LHCN-M2 (cell line): ENCODE measurements around the gene WDR49. TPM values are rescaled to one million over a fixed set of nuclear protein-coding genes. Genes with fewer than 3 reads are reported as not detected.

Source experiments
- DNase-seq: peaks from one replicate; pipeline ENCODE4 v3.0.0-alpha.2; 2012; ENCODE audit warnings: low read depth
- polyA plus RNA-seq: library from polyadenylated mRNA; unstranded; fragments of >200 nt; gene quantifications from one replicate; pipeline ENCODE4 v1.2.1, GENCODE V29; 2012; ENCODE audit warnings: missing spikeins
- total RNA-seq: library from RNA; depleted of rRNA; stranded (reverse); fragments of >200 nt; gene quantifications from 2 replicates; pipeline ENCODE4 v1.2.3, GENCODE V29; 2014; rRNA removed

Gene WDR49
- not detected in 2 replicates for total RNA-seq
- polyA plus RNA-seq: not detected

- no peak for DNase-seq
These were observed at the start of gene WDR49 for GRCh38 chr3:167653760-167654159. Gene WDR49 (minus strand): TSS chr3:167653942. CDS start chr3:167653425, 517 bp downstream.

GRCh38 chr3:167700926-167701325 is 47.2 kb upstream of the WDR49 start:
- no peak for DNase-seq

GRCh38 chr3:167700046-167700445 is 46.3 kb upstream of the WDR49 start:
- DNase-seq: no peak

- DNase-seq: no peak
These were observed 40.4 kb upstream of the WDR49 start for GRCh38 chr3:167694121-167694520.

- no peak for DNase-seq
These were observed 37.6 kb upstream of the WDR49 start for GRCh38 chr3:167691366-167691765.

- DNase-seq: peak; percentile 66
These were observed 30.7 kb upstream of the WDR49 start for GRCh38 chr3:167684388-167684993.

- DNase-seq: no peak
These were observed 25.8 kb upstream of the WDR49 start for GRCh38 chr3:167679526-167679925.

- DNase-seq: no peak
These were observed 22.1 kb upstream of the WDR49 start for GRCh38 chr3:167675848-167676247.

- DNase-seq: no peak
These were observed 19.5 kb upstream of the WDR49 start for GRCh38 chr3:167673221-167673620.

GRCh38 chr3:167671878-167672427 is 18.2 kb upstream of the WDR49 start:
- DNase-seq: no peak

- no peak for DNase-seq
These were observed 16.0 kb upstream of the WDR49 start for GRCh38 chr3:167669699-167670098.

- no peak for DNase-seq
These were observed 14.9 kb upstream of the WDR49 start for GRCh38 chr3:167668651-167669050.

- DNase-seq: no peak
These were observed 12.8 kb upstream of the WDR49 start for GRCh38 chr3:167666563-167666962.

GRCh38 chr3:167662919-167663400 is 9.2 kb upstream of the WDR49 start:
- DNase-seq: peak; percentile 4

- DNase-seq: no peak
These were observed 4.0 kb upstream of the WDR49 start for GRCh38 chr3:167657684-167658225.

GRCh38 chr3:167656821-167657220 is 3.1 kb upstream of the WDR49 start:
- DNase-seq: no peak

- DNase-seq: no peak
These were observed 587 bp downstream of the WDR49 start for GRCh38 chr3:167653155-167653554.

GRCh38 chr3:167651826-167652225 is 1.9 kb downstream of the WDR49 start:
- no peak for DNase-seq

- DNase-seq: no peak
These were observed 3.3 kb downstream of the WDR49 start for GRCh38 chr3:167650459-167650858.

GRCh38 chr3:167649746-167650145 is 4.0 kb downstream of the WDR49 start:
- DNase-seq: no peak

GRCh38 chr3:167644611-167645010 is 9.1 kb downstream of the WDR49 start:
- DNase-seq: no peak

- DNase-seq: no peak
These were observed 22.3 kb downstream of the WDR49 start for GRCh38 chr3:167631471-167631870.

GRCh38 chr3:167626490-167626889 is 27.3 kb downstream of the WDR49 start:
- no peak for DNase-seq
